Measurements from ENCODE around the gene CNKSR3. TPM values are rescaled to one million over a fixed set of nuclear protein-coding genes. Genes with fewer than 3 reads are reported as not detected.

The CNKSR3 gene
- polyA plus RNA-seq, 1 donor from 2014 or later, result 3.0 TPM

- Histone ChIP-seq H3K36me3 (ENCODE audit: insufficient read depth, low read length) (no peaks in the 10 kb centered on the region), H3K79me2 (replicated peaks; ENCODE audit: insufficient read depth, low read length) (no peaks in the 10 kb centered on the region), H3K4me3 (ENCODE audit: low read length) (no peak overlapping the region), H3K9ac (ENCODE audit: low read length) (no peak overlapping the region), H3F3A (ENCODE audit: insufficient read depth, low read length, poor library complexity, severe bottlenecking) (no peaks in the 10 kb centered on the region), H4K20me1 (ENCODE audit: insufficient read depth) (no peaks in the 10 kb centered on the region), H3K9me3 (ENCODE audit: low read length) (no peaks in the 10 kb centered on the region), H3K9me2 (ENCODE audit: insufficient read depth, low read length) (no peaks in the 10 kb centered on the region), H3K4me2 (ENCODE audit: low read length) (no peak overlapping the region), H3K27ac (ENCODE audit: low read length) (no peak overlapping the region), H3K27me3 (ENCODE audit: insufficient read depth, low read depth, low read length) (no peaks in the 10 kb centered on the region), H2AFZ (ENCODE audit: low read depth, low read length) (no peak overlapping the region)
- TF ChIP-seq RAD21 (conservative IDR thresholded peaks at IDR 0.05) (no peak), CTCF (IDR thresholded peaks at IDR 0.05; ENCODE audit: poor library complexity, severe bottlenecking) (no peak), MXI1 (conservative IDR thresholded peaks at IDR 0.05; ENCODE audit: poor library complexity, severe bottlenecking) (no peak), SMC3 (conservative IDR thresholded peaks at IDR 0.05; ENCODE audit: poor library complexity) (no peak), POLR2AphosphoS5 (IDR thresholded peaks at IDR 0.05) (no peak), REST (IDR thresholded peaks at IDR 0.05; ENCODE audit: borderline replicate concordance) (no peak), EZH2 (IDR thresholded peaks at IDR 0.05; ENCODE audit: borderline replicate concordance, insufficient read depth, low read length, poor library complexity, severe bottlenecking) (no peak)
These were observed 160.2 kb downstream of the CNKSR3 start for GRCh38 chr6:154350293-154350692.

GRCh38 chr6:154347981-154348380 is 162.5 kb downstream of the CNKSR3 start:
- no peak overlapping the region for H2AFZ ChIP-seq (ENCODE audit: low read depth, low read length)
- no peak overlapping the region for H3K4me3 ChIP-seq (ENCODE audit: low read length)
- no peaks in the 10 kb centered on the region for H3F3A ChIP-seq (ENCODE audit: insufficient read depth, low read length, poor library complexity, severe bottlenecking)
- H3K9me2 ChIP-seq (ENCODE audit: insufficient read depth, low read length), result no peaks in the 10 kb centered on the region
- no peaks in the 10 kb centered on the region for H3K9me3 ChIP-seq (ENCODE audit: low read length)
- no peaks in the 10 kb centered on the region for H3K27me3 ChIP-seq (ENCODE audit: insufficient read depth, low read depth, low read length)
- H4K20me1 ChIP-seq (ENCODE audit: insufficient read depth), result no peaks in the 10 kb centered on the region
- H3K9ac ChIP-seq (ENCODE audit: low read length), result no peak overlapping the region
- H3K4me2 ChIP-seq (ENCODE audit: low read length), result no peak overlapping the region
- no peak overlapping the region for H3K27ac ChIP-seq (ENCODE audit: low read length)
- no peaks in the 10 kb centered on the region for H3K79me2 ChIP-seq (replicated peaks; ENCODE audit: insufficient read depth, low read length)
- TF ChIP-seq CTCF (IDR thresholded peaks at IDR 0.05; ENCODE audit: poor library complexity, severe bottlenecking) (no peak), SMC3 (conservative IDR thresholded peaks at IDR 0.05; ENCODE audit: poor library complexity) (no peak), REST (IDR thresholded peaks at IDR 0.05; ENCODE audit: borderline replicate concordance) (no peak), RAD21 (conservative IDR thresholded peaks at IDR 0.05) (no peak), MXI1 (conservative IDR thresholded peaks at IDR 0.05; ENCODE audit: poor library complexity, severe bottlenecking) (no peak), EZH2 (IDR thresholded peaks at IDR 0.05; ENCODE audit: borderline replicate concordance, insufficient read depth, low read length, poor library complexity, severe bottlenecking) (no peak), POLR2AphosphoS5 (IDR thresholded peaks at IDR 0.05) (no peak), TAF1 (IDR thresholded peaks at IDR 0.05; ENCODE audit: low read depth) (no peak), EP300 (conservative IDR thresholded peaks at IDR 0.05; ENCODE audit: poor library complexity, severe bottlenecking) (no peak)
- no peaks in the 10 kb centered on the region for H3K36me3 ChIP-seq (ENCODE audit: insufficient read depth, low read length)

Measured in neural cell (in vitro differentiated cells).